BLaER1 treated with 17β-estradiol and CSF1 and Interleukin-3, amounts not matched to agents 10 nM and 100 nM (cell line): Measurements from ENCODE around the gene ANKS1B.
"Not testable (repeated sequence)": the region's sequence is repeated elsewhere in the genome, so short reads cannot be mapped to it uniquely, and the experiment has no call there.

Experiments
- H3K27ac ChIP-seq, 11 experiments: shearing (Covaris generic); formaldehyde crosslinking; 2 replicates each; pipeline ENCODE4 v1.8.1; 2022
- H3K27me3 ChIP-seq, 11 experiments: shearing (Covaris generic); formaldehyde crosslinking; 2 replicates each; pipeline ENCODE4 v1.8.1; 2022
- H3K36me3 ChIP-seq, 11 experiments: shearing (Covaris generic); formaldehyde crosslinking; 2 replicates each; pipeline ENCODE4 v1.8.1; 2022
- H3K4me1 ChIP-seq, 10 experiments: shearing (Covaris generic); formaldehyde crosslinking; 2 replicates each; pipeline ENCODE4 v1.8.1; 2022
- H3K4me2 ChIP-seq, 11 experiments: shearing (Covaris generic); formaldehyde crosslinking; 2 replicates each; pipeline ENCODE4 v1.8.1; 2022
- H3K4me3 ChIP-seq, 10 experiments: shearing (Covaris generic); formaldehyde crosslinking; 2 replicates each; pipeline ENCODE4 v1.8.1; 2022
- H3K9ac ChIP-seq, 11 experiments: shearing (Covaris generic); formaldehyde crosslinking; 2 replicates each; pipeline ENCODE4 v1.8.1; 2022
- H3K9me3 ChIP-seq, 11 experiments: shearing (Covaris generic); formaldehyde crosslinking; replicated peaks in 1 of 11; 2 replicates each; pipeline ENCODE4 v1.8.1; 2022
- H4K20me1 ChIP-seq, 11 experiments: shearing (Covaris generic); formaldehyde crosslinking; 2 replicates each; pipeline ENCODE4 v1.8.1; 2022
- Cebpa-rat ChIP-seq, 11 experiments: shearing (Covaris generic); IDR thresholded peaks; 2 replicates each; pipeline ENCODE4 v1.8.1; 2022

The ANKS1B gene

DNA sequence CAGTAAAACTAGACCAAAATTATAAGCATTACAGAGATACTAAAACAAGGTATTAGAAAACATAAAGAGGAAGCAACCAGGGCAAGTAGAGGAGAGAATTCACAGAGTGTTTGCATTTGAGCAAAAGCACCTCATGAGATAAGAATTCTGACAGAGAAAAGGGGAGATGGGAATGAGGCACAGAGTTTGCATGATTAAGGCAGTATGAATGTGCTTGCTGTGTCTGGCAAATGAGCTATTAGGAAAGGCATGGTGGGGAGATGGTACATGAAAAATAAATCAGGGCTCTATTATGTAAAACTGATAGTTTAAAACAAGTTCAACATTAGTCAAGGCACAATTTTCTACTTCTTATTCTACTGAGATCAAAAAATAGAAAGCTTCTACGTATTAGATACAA lies 314.1 kb downstream of the ANKS1B start:
- peaks cover 0 to 10% (median 5%) of the 10 kb centered on the region in 10 experiments; a peak in 10 of 20 replicates for H3K4me1 ChIP-seq
- peaks cover 0 to 70% (median 53%) of the 10 kb centered on the region in 11 experiments; a peak in 15 of 22 replicates for H3K36me3 ChIP-seq
- no peak for TF ChIP-seq Cebpa-rat (IDR thresholded peaks at IDR 0.05)
- peaks cover under 1 to 30% (median 11%) of the 10 kb centered on the region in 11 experiments; a peak in 21 of 22 replicates for H3K9me3 ChIP-seq
- no peak overlapping the region for H3K4me2 ChIP-seq
- no peaks in the 10 kb centered on the region for H4K20me1 ChIP-seq
- no peak overlapping the region for H3K4me3 ChIP-seq
- H3K27me3 ChIP-seq: no peaks in the 10 kb centered on the region
- H3K9ac ChIP-seq: no peak overlapping the region
- no peak overlapping the region for H3K27ac ChIP-seq

DNA sequence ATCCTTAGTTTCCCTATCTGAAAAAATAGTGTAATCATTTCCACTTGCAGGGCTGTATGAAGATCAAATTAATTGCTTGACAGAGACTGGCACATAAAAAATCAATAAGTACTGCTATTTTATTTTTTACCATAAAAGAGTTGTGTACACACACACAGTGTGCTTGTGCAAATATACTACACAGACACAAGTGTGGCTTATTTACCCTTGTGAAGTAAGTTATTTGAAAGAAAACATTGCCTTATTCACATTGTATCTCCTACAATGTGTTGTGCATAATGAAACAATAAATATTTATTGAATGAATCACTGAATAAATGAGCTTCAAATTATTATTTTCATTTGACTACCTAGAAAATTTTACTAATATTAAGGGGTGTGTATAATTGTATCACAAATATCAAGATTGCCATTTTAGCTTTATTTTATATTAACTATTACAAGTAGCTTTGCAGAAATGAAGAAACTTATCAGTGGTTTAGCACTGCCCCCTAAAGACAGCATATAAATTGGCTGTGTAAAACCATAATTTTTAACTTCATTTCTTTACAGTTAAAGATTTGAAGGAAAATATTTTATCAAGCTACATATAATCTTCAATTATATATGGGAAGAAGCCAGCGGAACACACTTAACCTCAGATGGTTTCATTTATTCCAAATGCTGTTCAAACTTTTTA lies 325.9 kb downstream of the ANKS1B start:
- H4K20me1 ChIP-seq: no peaks in the 10 kb centered on the region
- TF ChIP-seq Cebpa-rat (IDR thresholded peaks at IDR 0.05): no peak
- H3K27ac ChIP-seq: no peak overlapping the region
- peaks cover 0 to 46% (median 7%) of the 10 kb centered on the region in 11 experiments; a peak in 13 of 22 replicates for H3K36me3 ChIP-seq
- no peak overlapping the region for H3K4me2 ChIP-seq
- no peak overlapping the region for H3K9ac ChIP-seq
- H3K4me1 ChIP-seq: peaks cover 0 to 33% (median 15%) of the 10 kb centered on the region in 10 experiments; a peak in 13 of 20 replicates
- H3K4me3 ChIP-seq: no peak overlapping the region
- H3K27me3 ChIP-seq: no peaks in the 10 kb centered on the region
- H3K9me3 ChIP-seq: no peaks in the 10 kb centered on the region

GRCh38 chr12:99649551-99649950 lies 335.2 kb downstream of the ANKS1B start:
- TF ChIP-seq Cebpa-rat (IDR thresholded peaks at IDR 0.05): no peak
- H3K9me3 ChIP-seq: peaks cover 0 to 4% (median 0%) of the 10 kb centered on the region in 11 experiments; a peak in 3 of 22 replicates
- no peaks in the 10 kb centered on the region for H3K27me3 ChIP-seq
- no peaks in the 10 kb centered on the region for H4K20me1 ChIP-seq
- H3K36me3 ChIP-seq: peaks cover 0 to 92% (median 67%) of the 10 kb centered on the region in 11 experiments; a peak in 16 of 22 replicates
- H3K4me2 ChIP-seq: no peak overlapping the region
- no peak overlapping the region for H3K9ac ChIP-seq
- H3K4me1 ChIP-seq: no peaks in the 10 kb centered on the region
- H3K4me3 ChIP-seq: no peak overlapping the region
- H3K27ac ChIP-seq: no peak overlapping the region

DNA sequence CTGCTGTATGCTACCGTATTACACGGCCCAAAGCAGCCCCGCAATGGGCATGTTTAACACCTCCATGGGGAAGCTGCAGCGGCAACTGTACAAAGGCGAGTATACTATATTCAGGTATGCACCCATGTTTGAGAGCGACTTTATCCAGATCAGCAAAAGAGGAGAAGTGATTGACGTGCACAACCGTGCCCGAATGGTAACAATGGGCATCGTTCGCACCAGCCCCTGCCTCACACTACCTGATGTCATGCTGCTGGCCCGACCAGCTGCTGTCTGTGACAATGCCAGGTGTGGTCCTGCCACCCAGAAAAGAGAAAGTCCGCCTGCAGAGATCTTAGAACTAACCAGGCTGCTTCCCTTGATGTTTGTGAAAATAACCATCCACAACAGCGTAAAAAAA lies 336.6 kb downstream of the ANKS1B start:
- peaks cover 0 to 4% (median 0%) of the 10 kb centered on the region in 11 experiments; a peak in 3 of 22 replicates for H3K9me3 ChIP-seq
- H3K4me2 ChIP-seq: no peak overlapping the region
- no peak for TF ChIP-seq Cebpa-rat (IDR thresholded peaks at IDR 0.05)
- no peak overlapping the region for H3K27ac ChIP-seq
- peaks cover 0 to 92% (median 53%) of the 10 kb centered on the region in 11 experiments; a peak in 16 of 22 replicates for H3K36me3 ChIP-seq
- no peak overlapping the region for H3K9ac ChIP-seq
- H3K27me3 ChIP-seq: no peaks in the 10 kb centered on the region
- H3K4me1 ChIP-seq: no peaks in the 10 kb centered on the region
- no peak overlapping the region for H3K4me3 ChIP-seq
- H4K20me1 ChIP-seq: no peaks in the 10 kb centered on the region

- Histone ChIP-seq H3K27ac (no peak within 1 kb of the TSS), H3K36me3 (peaks cover 0 to 96% (median 51%) of the 10 kb centered on the region in 11 experiments; a peak in 16 of 22 replicates), H3K9me3 (peaks cover 0 to 4% (median 0%) of the 10 kb centered on the region in 11 experiments; a peak in 4 of 22 replicates), H3K4me1 (no peaks in the 10 kb centered on the region), H3K4me3 (no peak within 1 kb of the TSS), H4K20me1 (no peaks in the 10 kb centered on the region), H3K9ac (no peak within 1 kb of the TSS), H3K27me3 (no peaks in the 10 kb centered on the region), H3K4me2 (no peak within 1 kb of the TSS)
- no peak for TF ChIP-seq Cebpa-rat (IDR thresholded peaks at IDR 0.05)
Observed at GRCh38 chr12:99647453-99647852, 337.3 kb downstream of the ANKS1B start, which contains the start of gene GARIN6. Gene GARIN6 (plus strand): TSS chr12:99647753. CDS start chr12:99648175, 422 bp downstream.

DNA sequence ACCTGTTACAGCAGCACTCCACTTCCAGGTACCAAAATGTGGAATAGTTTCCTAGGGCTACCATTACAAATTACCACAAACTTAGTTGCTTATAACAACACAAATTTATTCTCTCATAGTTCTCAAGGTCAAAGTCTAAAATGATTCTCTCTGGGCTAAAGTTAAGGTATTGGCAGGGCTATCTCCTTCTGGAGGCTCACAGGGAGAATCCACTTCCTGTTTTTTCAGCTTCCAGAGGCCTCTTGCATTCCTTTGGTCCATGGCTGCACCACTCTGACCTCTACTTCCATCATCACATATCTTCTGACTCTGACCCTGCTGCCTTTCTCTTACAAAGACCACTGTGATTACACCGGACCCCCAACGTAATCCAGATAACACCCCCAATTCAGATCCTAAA lies 340.1 kb downstream of the ANKS1B start:
- H3K9ac ChIP-seq: no peak overlapping the region
- H4K20me1 ChIP-seq: no peaks in the 10 kb centered on the region
- H3K9me3 ChIP-seq: peaks cover 0 to 14% (median 6%) of the 10 kb centered on the region in 11 experiments; a peak in 18 of 22 replicates
- H3K36me3 ChIP-seq: peaks cover 0 to 96% (median 55%) of the 10 kb centered on the region in 11 experiments; a peak in 17 of 22 replicates
- no peaks in the 10 kb centered on the region for H3K27me3 ChIP-seq
- no peaks in the 10 kb centered on the region for H3K4me1 ChIP-seq
- H3K27ac ChIP-seq: no peak overlapping the region
- TF ChIP-seq Cebpa-rat (IDR thresholded peaks at IDR 0.05): no peak
- H3K4me3 ChIP-seq: no peak overlapping the region
- no peak overlapping the region for H3K4me2 ChIP-seq

DNA sequence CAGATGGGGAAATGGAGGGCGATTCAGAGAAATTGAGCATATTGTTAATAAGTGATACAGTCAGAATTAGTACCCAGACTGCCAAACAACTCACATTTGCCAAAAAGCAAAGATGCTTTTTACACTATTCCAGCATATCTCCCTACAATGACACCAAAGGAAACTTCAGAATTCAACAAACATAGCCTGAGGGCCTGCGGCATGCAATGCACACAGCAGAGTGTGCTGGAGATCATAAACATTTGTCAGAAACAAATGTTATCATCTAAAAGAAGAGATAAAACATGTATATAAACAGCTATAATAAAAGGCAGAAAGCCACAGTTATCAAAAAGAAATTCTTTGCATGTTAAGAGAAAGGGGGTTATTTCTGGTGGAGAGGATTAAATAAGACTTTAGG lies 357.3 kb downstream of the ANKS1B start:
- Histone ChIP-seq H3K4me2 (no peak overlapping the region), H3K36me3 (peaks cover 0 to 78% (median 13%) of the 10 kb centered on the region in 11 experiments; a peak in 12 of 22 replicates), H3K27me3 (no peaks in the 10 kb centered on the region), H3K4me3 (no peak overlapping the region), H3K4me1 (peaks cover 0 to 33% (median 15%) of the 10 kb centered on the region in 10 experiments; a peak in 14 of 20 replicates), H4K20me1 (no peaks in the 10 kb centered on the region), H3K27ac (no peak overlapping the region), H3K9me3 (peaks cover 0 to 43% (median 26%) of the 10 kb centered on the region in 11 experiments; a peak in 17 of 22 replicates), H3K9ac (no peak overlapping the region)
- TF ChIP-seq Cebpa-rat (IDR thresholded peaks at IDR 0.05): no peak

- not testable (repeated sequence) for H3K27ac ChIP-seq, H3K27me3 ChIP-seq, H3K4me3 ChIP-seq, H3K9ac ChIP-seq, H4K20me1 ChIP-seq
- peaks cover 0 to 87% (median 38%) of the 10 kb centered on the region in 11 experiments; a peak in 16 of 22 replicates for H3K36me3 ChIP-seq
- H3K4me2 ChIP-seq: peak overlapping the region in 8 of 11 experiments; percentile 0 to 43 (median 24); a peak in 8 of 22 replicates
- H3K9me3 ChIP-seq: peaks cover 23 to 72% (median 55%) of the 10 kb centered on the region in 11 experiments
- peaks cover 0 to 27% (median 11%) of the 10 kb centered on the region in 10 experiments; a peak in 10 of 20 replicates for H3K4me1 ChIP-seq
Observed at GRCh38 chr12:99624591-99624990, 360.1 kb downstream of the ANKS1B start.

DNA sequence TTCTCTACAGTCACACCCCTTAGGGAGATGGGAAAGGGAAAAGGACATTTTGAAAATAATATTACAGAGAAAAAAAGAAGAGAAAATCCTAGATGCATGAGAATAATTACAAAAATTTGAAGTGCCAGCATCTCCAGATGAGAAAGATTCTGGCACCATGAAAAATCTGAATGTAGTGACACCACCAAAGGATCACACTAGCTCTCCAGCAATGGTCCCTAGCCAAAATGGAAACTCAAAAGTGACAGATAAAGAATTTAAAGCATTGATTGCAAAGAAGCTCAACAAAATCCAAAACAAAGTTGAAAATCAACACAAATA lies 364.6 kb downstream of the ANKS1B start:
- peaks cover 47 to 95% (median 83%) of the 10 kb centered on the region in 11 experiments for H3K9me3 ChIP-seq
- H3K36me3 ChIP-seq: peaks cover 0 to 80% (median 45%) of the 10 kb centered on the region in 11 experiments; a peak in 19 of 22 replicates
- H3K9ac ChIP-seq: no peak overlapping the region
- no peak overlapping the region for H3K4me2 ChIP-seq
- H4K20me1 ChIP-seq: no peaks in the 10 kb centered on the region
- no peak for TF ChIP-seq Cebpa-rat (IDR thresholded peaks at IDR 0.05)
- no peak overlapping the region for H3K27ac ChIP-seq
- no peaks in the 10 kb centered on the region for H3K27me3 ChIP-seq
- H3K4me3 ChIP-seq: peak overlapping the region in 1 of 10 experiments; percentile 39; a peak in 1 of 20 replicates
- H3K4me1 ChIP-seq: peaks cover 0 to 23% (median 15%) of the 10 kb centered on the region in 10 experiments; a peak in 15 of 20 replicates
